Measurements from ENCODE around the gene ZDHHC13. TPM values are rescaled to one million over a fixed set of nuclear protein-coding genes. Genes with fewer than 3 reads are reported as not detected.
A peak's percentile ranks its signal among the peaks of the same experiment; 100 is the strongest.

ZDHHC13 gene
- total and polyA plus RNA-seq, 9 of the 15 experiments (the other 6 are each of a cell fraction or from before 2014, with no cell fraction given), result 4.7 to 18.6 (median 10.0) TPM

DNA sequence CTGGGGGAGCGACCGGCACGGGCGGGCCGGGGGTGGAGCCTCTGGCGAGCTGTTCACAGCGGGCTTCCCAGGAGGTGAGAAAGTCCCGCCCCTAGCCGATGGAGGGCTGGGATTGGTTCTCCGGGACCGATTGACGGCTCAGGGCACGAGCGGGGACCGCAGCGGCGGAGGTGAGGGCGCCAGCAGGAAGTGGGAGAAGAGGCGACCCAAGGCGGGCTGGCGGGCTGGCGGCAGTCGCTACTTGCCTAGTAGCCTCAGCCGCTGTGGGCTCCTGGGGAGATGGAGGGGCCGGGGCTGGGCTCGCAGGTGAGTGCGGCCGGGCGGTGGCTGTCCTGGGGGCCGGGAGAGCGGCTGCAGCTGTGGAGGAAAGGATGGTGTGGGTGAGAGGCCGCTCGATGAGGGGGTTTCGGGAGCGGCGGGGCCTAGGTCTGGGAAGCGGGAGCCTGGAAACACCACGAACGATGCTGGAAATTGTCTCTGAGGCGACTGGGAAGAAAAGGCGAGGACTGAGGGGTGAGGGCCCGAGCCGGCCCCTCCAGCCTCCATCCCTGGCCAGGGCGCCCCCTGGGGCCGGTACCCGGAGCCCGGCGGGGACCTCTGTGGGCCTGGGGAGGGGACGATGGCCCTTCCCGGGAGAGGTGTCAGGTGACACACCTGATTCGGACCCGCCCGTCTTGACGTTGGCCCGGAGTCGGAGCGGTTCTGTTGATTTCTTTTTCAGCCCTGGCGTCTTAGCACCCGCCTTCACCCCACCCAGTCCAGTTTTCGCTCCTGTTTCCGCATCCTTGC lies at the start of gene ZDHHC13 (continued):
- TF ChIP-seq, protein P1, sequence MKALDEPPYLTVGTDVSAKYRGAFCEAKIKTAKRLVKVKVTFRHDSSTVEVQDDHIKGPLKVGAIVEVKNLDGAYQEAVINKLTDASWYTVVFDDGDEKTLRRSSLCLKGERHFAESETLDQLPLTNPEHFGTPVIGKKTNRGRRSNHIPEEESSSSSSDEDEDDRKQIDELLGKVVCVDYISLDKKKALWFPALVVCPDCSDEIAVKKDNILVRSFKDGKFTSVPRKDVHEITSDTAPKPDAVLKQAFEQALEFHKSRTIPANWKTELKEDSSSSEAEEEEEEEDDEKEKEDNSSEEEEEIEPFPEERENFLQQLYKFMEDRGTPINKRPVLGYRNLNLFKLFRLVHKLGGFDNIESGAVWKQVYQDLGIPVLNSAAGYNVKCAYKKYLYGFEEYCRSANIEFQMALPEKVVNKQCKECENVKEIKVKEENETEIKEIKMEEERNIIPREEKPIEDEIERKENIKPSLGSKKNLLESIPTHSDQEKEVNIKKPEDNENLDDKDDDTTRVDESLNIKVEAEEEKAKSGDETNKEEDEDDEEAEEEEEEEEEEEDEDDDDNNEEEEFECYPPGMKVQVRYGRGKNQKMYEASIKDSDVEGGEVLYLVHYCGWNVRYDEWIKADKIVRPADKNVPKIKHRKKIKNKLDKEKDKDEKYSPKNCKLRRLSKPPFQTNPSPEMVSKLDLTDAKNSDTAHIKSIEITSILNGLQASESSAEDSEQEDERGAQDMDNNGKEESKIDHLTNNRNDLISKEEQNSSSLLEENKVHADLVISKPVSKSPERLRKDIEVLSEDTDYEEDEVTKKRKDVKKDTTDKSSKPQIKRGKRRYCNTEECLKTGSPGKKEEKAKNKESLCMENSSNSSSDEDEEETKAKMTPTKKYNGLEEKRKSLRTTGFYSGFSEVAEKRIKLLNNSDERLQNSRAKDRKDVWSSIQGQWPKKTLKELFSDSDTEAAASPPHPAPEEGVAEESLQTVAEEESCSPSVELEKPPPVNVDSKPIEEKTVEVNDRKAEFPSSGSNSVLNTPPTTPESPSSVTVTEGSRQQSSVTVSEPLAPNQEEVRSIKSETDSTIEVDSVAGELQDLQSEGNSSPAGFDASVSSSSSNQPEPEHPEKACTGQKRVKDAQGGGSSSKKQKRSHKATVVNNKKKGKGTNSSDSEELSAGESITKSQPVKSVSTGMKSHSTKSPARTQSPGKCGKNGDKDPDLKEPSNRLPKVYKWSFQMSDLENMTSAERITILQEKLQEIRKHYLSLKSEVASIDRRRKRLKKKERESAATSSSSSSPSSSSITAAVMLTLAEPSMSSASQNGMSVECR (CRISPR knock-in tag; IDR thresholded peaks at IDR 0.05), result no peak
- peak; percentile 21; the same call in 1 of the 2 replicates for TF ChIP-seq NFIC (IDR thresholded peaks at IDR 0.05)
- TF ChIP-seq, protein P2, sequence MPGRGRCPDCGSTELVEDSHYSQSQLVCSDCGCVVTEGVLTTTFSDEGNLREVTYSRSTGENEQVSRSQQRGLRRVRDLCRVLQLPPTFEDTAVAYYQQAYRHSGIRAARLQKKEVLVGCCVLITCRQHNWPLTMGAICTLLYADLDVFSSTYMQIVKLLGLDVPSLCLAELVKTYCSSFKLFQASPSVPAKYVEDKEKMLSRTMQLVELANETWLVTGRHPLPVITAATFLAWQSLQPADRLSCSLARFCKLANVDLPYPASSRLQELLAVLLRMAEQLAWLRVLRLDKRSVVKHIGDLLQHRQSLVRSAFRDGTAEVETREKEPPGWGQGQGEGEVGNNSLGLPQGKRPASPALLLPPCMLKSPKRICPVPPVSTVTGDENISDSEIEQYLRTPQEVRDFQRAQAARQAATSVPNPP (IDR thresholded peaks at IDR 0.05; ENCODE audit: borderline replicate concordance, insufficient read depth, insufficient read length), result no peak
- peak; percentile 46 to 71 for TF ChIP-seq MAZ (CRISPR knock-in tag; conservative IDR thresholded peaks at IDR 0.05 in 1 of 2, IDR thresholded peaks at IDR 0.05 in 1 of 2)
- TF ChIP-seq ZFPM2 (CRISPR knock-in tag; IDR thresholded peaks at IDR 0.05), result no peak
- TF ChIP-seq GATA2 (CRISPR knock-in tag; IDR thresholded peaks at IDR 0.05), result no peak
- TF ChIP-seq ZSCAN32 (CRISPR knock-in tag; IDR thresholded peaks at IDR 0.05), result no peak
- peak; percentile 80; the same call in 1 of the 2 replicates for TF ChIP-seq HDAC2 (IDR thresholded peaks at IDR 0.05)
- TF ChIP-seq STAG1 (CRISPR knock-in tag; IDR thresholded peaks at IDR 0.05; ENCODE audit: borderline replicate concordance), result no peak
- TF ChIP-seq ZNF175 (CRISPR knock-in tag; IDR thresholded peaks at IDR 0.05; ENCODE audit: low read depth), result no peak
- no peak for TF ChIP-seq NCOA4 (IDR thresholded peaks at IDR 0.05; ENCODE audit: partially characterized antibody)
- no peak for TF ChIP-seq MECOM (CRISPR knock-in tag; IDR thresholded peaks at IDR 0.05)
- peak; percentile 21; the same call in 1 of the 2 replicates for TF ChIP-seq PML (IDR thresholded peaks at IDR 0.05; ENCODE audit: low read length)
- no peak for TF ChIP-seq CBX5 (IDR thresholded peaks at IDR 0.05; ENCODE audit: borderline replicate concordance, low read depth)
- TF ChIP-seq ZNF316 (IDR thresholded peaks at IDR 0.05), result peak; percentile 9; the same call in 1 of the 2 replicates
- no peak for TF ChIP-seq TAF9B (IDR thresholded peaks at IDR 0.05; ENCODE audit: partially characterized antibody)
- TF ChIP-seq ZEB2 (IDR thresholded peaks at IDR 0.05), result peak; percentile 52; the same call in 1 of the 2 replicates
- TF ChIP-seq, protein P3, sequence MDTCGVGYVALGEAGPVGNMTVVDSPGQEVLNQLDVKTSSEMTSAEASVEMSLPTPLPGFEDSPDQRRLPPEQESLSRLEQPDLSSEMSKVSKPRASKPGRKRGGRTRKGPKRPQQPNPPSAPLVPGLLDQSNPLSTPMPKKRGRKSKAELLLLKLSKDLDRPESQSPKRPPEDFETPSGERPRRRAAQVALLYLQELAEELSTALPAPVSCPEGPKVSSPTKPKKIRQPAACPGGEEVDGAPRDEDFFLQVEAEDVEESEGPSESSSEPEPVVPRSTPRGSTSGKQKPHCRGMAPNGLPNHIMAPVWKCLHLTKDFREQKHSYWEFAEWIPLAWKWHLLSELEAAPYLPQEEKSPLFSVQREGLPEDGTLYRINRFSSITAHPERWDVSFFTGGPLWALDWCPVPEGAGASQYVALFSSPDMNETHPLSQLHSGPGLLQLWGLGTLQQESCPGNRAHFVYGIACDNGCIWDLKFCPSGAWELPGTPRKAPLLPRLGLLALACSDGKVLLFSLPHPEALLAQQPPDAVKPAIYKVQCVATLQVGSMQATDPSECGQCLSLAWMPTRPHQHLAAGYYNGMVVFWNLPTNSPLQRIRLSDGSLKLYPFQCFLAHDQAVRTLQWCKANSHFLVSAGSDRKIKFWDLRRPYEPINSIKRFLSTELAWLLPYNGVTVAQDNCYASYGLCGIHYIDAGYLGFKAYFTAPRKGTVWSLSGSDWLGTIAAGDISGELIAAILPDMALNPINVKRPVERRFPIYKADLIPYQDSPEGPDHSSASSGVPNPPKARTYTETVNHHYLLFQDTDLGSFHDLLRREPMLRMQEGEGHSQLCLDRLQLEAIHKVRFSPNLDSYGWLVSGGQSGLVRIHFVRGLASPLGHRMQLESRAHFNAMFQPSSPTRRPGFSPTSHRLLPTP (IDR thresholded peaks at IDR 0.05; ENCODE audit: borderline replicate concordance, extremely low read depth, insufficient read length), result no peak
- no peak for TF ChIP-seq ZKSCAN1 (IDR thresholded peaks at IDR 0.05; ENCODE audit: low read depth, low read length)
- no peak for TF ChIP-seq ZNF224 (CRISPR knock-in tag; IDR thresholded peaks at IDR 0.05)
- no peak for TF ChIP-seq POLR2H (tag; IDR thresholded peaks at IDR 0.05; ENCODE audit: low read depth)

Data from K562 (cell line).